ENCODE measurements around the gene SHH.

- TF ChIP-seq, protein P1, sequence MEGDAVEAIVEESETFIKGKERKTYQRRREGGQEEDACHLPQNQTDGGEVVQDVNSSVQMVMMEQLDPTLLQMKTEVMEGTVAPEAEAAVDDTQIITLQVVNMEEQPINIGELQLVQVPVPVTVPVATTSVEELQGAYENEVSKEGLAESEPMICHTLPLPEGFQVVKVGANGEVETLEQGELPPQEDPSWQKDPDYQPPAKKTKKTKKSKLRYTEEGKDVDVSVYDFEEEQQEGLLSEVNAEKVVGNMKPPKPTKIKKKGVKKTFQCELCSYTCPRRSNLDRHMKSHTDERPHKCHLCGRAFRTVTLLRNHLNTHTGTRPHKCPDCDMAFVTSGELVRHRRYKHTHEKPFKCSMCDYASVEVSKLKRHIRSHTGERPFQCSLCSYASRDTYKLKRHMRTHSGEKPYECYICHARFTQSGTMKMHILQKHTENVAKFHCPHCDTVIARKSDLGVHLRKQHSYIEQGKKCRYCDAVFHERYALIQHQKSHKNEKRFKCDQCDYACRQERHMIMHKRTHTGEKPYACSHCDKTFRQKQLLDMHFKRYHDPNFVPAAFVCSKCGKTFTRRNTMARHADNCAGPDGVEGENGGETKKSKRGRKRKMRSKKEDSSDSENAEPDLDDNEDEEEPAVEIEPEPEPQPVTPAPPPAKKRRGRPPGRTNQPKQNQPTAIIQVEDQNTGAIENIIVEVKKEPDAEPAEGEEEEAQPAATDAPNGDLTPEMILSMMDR (conservative IDR thresholded peaks at IDR 0.05; ENCODE audit: low read depth in 2 of 2), result no peak
- TF ChIP-seq POLR2AphosphoS5 (IDR thresholded peaks at IDR 0.05; ENCODE audit: low read depth), result no peak
- TF ChIP-seq JUNB (IDR thresholded peaks at IDR 0.05; ENCODE audit: unreplicated experiment), result no peak
- TF ChIP-seq STAT1 (IDR thresholded peaks at IDR 0.05; ENCODE audit: unreplicated experiment), result no peak
- TF ChIP-seq EZH2 (IDR thresholded peaks at IDR 0.05; ENCODE audit: low read depth, unreplicated experiment), result no peak
- TF ChIP-seq NANOG (IDR thresholded peaks at IDR 0.05; ENCODE audit: borderline replicate concordance), result no peak
- TF ChIP-seq REST (IDR thresholded peaks at IDR 0.05; ENCODE audit: unreplicated experiment), result no peak
- TF ChIP-seq ZNF331 (CRISPR knock-in tag; IDR thresholded peaks at IDR 0.05; ENCODE audit: low read depth), result no peak
- TF ChIP-seq CREB1 (CRISPR knock-in tag; IDR thresholded peaks at IDR 0.05; ENCODE audit: low read depth), result no peak
- TF ChIP-seq ZNF114 (CRISPR knock-in tag; IDR thresholded peaks at IDR 0.05), result no peak
- no peak for TF ChIP-seq EZH2phosphoT487 (IDR thresholded peaks at IDR 0.05; ENCODE audit: unreplicated experiment)
Measured at GRCh38 chr7:155798673-155799439, 13.4 kb downstream of the SHH start.

Measured in GM23338 (cell line).